HepG2 (cell line): ENCODE results near the gene ACVR1C. TPM values are rescaled to one million over a fixed set of nuclear protein-coding genes. Genes with fewer than 3 reads are reported as not detected.

ENCODE experiments used
- ATAC-seq: fragments of 200-7000 bp; cut with Tn5 transposase; 3 replicates; pipeline ENCODE4 v1.9.1; 2020; ENCODE audit warnings: mild to moderate bottlenecking, moderate library complexity
- BruUV-seq: library from RNA; stranded (reverse); fragments of 400-500 nt; replicated peaks from 2 replicates; lab custom pipeline; 2021; lab: Mats Ljungman, UMichigan
- CTCF ChIA-PET: fragments of 300-600 bp; formaldehyde crosslinking; extraction: SDS; loops from one replicate; lab custom pipeline; 2021; ENCODE audit warnings: low total read pairs, inconsistent platforms, low intra/inter-chr PET ratio; lab: Yijun Ruan, JAX
- POLR2A ChIA-PET: fragments of 350-600 bp; sonication (Branson Sonifier 250); formaldehyde crosslinking; loops from one replicate; lab custom pipeline; 2020; ENCODE audit warnings: antibody characterized with exemption, inconsistent platforms; lab: Yijun Ruan, JAX
- DNase-seq: peaks from one replicate; pipeline ENCODE4 v3.0.0-alpha.2; 2015; ENCODE audit warnings: low spot score
- FAIRE-seq: peaks from 3 replicates; lab custom pipeline; 2011; peaks lifted over from hg19 to GRCh38; lab: Jason Lieb, UNC
- H2AFZ ChIP-seq: one replicate; pipeline ENCODE4 v1.6.1; 2011; ENCODE audit warnings: low read length, inconsistent platforms
- H3K27ac ChIP-seq: fragments of 300-600 bp; 3 replicates; pipeline ENCODE4 v1.8.0; 2011; ENCODE audit warnings: mixed run types, mild to moderate bottlenecking, mixed read lengths, low read length, inconsistent platforms; ENCODE audit not compliant: insufficient read depth; ENCODE audit errors: extremely low read length
- H3K27me3 ChIP-seq, 2 experiments: fragments of 200-600 bp in 1 of 2; 2 replicates in 1 of 2; 3 replicates in 1 of 2; pipeline versions ENCODE4 v1.6.0 to v1.8.0; 2011; ENCODE audit warnings: low read length in 2 of 2, mild to moderate bottlenecking in 2 of 2, moderate library complexity in 2 of 2, inconsistent platforms in 1 of 2; ENCODE audit not compliant: insufficient read depth in 2 of 2, control insufficient read depth in 1 of 2
- H3K36me3 ChIP-seq, 2 experiments: fragments of 200-600 bp in 1 of 2; replicated peaks in 1 of 2; 2 replicates in 1 of 2; 3 replicates in 1 of 2; pipeline versions ENCODE4 v1.5.1 to v1.8.0; 2011; ENCODE audit warnings: low read length in 2 of 2, inconsistent platforms in 1 of 2; ENCODE audit not compliant: insufficient read depth in 2 of 2, control insufficient read depth in 1 of 2
- H3K4me1 ChIP-seq: 2 replicates; pipeline ENCODE4 v1.5.1; 2012; ENCODE audit warnings: low read length, inconsistent platforms; ENCODE audit not compliant: insufficient read depth
- H3K4me2 ChIP-seq: 2 replicates; pipeline ENCODE4 v1.6.0; 2011; ENCODE audit warnings: low read depth, low read length, inconsistent platforms
- H3K4me3 ChIP-seq, 3 experiments: fragments of 200-600 bp in 1 of 3; sonication (generic), shearing (Covaris generic) in 1 of 3; replicated peaks in 1 of 3; 2 replicates each; pipeline ENCODE4 v1.5.1; 2011 to 2016; ENCODE audit warnings: low read length in 3 of 3, inconsistent platforms in 2 of 3, low read depth in 2 of 3, mild to moderate bottlenecking in 2 of 3, control low read depth in 1 of 3, mixed read lengths in 1 of 3; ENCODE audit not compliant: insufficient read depth in 1 of 3
- H3K79me2 ChIP-seq: one replicate; pipeline ENCODE4 v1.6.1; 2011; ENCODE audit warnings: low read length, inconsistent platforms; ENCODE audit not compliant: insufficient read depth
- H3K9ac ChIP-seq: 2 replicates; pipeline ENCODE4 v1.6.0; 2011; ENCODE audit warnings: mild to moderate bottlenecking, low read depth, low read length, inconsistent platforms; ENCODE audit not compliant: insufficient read depth
- H3K9me3 ChIP-seq: 2 replicates; pipeline ENCODE4 v1.5.1; 2012; ENCODE audit warnings: mild to moderate bottlenecking, low read length
- H4K20me1 ChIP-seq: 2 replicates; pipeline ENCODE4 v1.6.0; 2011; ENCODE audit warnings: inconsistent platforms, mild to moderate bottlenecking, low read length, moderate library complexity; ENCODE audit not compliant: insufficient read depth
- FOXA3 ChIP-seq: IDR thresholded peaks from 2 replicates; pipeline ENCODE4 v1.6.1; 2016; ENCODE audit warnings: missing genetic modification reagents, missing compliant biosample characterization
- RBFOX2 ChIP-seq: fragments of 200-400 bp; formaldehyde crosslinking; IDR thresholded peaks from 2 replicates; pipeline ENCODE4 v1.6.1; 2017; ENCODE audit warnings: low read depth, mild to moderate bottlenecking, low read length
- TP53 ChIP-seq: sonication (generic); formaldehyde crosslinking; conservative IDR thresholded peaks from 2 replicates; pipeline ENCODE4 v1.4.0; 2020; ENCODE audit warnings: missing genetic modification reagents
- ZNF850 ChIP-seq: sonication (generic); formaldehyde crosslinking; conservative IDR thresholded peaks from 2 replicates; pipeline ENCODE4 v1.9.0; 2021; ENCODE audit warnings: mild to moderate bottlenecking, missing genetic modification reagents
- in situ Hi-C: cut with HindIII; loops from 2 replicates; pipeline ENCODE4 v1.10.0; 2017; ENCODE audit warnings: low pct_unique_long_range_greater_than_20kb; ENCODE audit not compliant: extremely low pct_ligation_motif_present
- intact Hi-C: fragments of 100-400 bp; cut with micrococcal nuclease; formaldehyde crosslinking; loops from one replicate; pipeline ENCODE4 v1.10.0; 2022; ENCODE audit not compliant: unreplicated experiment
- polyA plus RNA-seq, 8 experiments: library from polyadenylated mRNA; depleted of rRNA in 3 of 8; stranded (reverse) in 7 of 8; unstranded in 1 of 8; fragments of >200 nt; fragmentation: Illumina TruSeq in 4 of 8; extraction: Trizol in 4 of 8; gene quantifications; 2 replicates each; pipeline versions ENCODE4 v1.2.1 to v1.2.3, GENCODE V29; 2011 to 2016; ENCODE audit warnings: low read depth in 4 of 8, missing spikeins in 1 of 8, mixed read lengths in 1 of 8; ENCODE audit not compliant: insufficient read depth in 1 of 8
- total RNA-seq, 5 experiments: library from RNA; depleted of rRNA; stranded (reverse); fragments of >200 nt; fragmentation: Illumina TruSeq; extraction: Trizol; gene quantifications; 2 replicates each; pipeline ENCODE4 v1.2.3, GENCODE V29; 2016; ENCODE audit warnings: low read depth in 1 of 5

ACVR1C gene
- total and polyA plus RNA-seq, 2 of the 13 experiments (the other 11 are each of a cell fraction or from before 2014, with no cell fraction given): 0.05 to 1.0 TPM

DNA sequence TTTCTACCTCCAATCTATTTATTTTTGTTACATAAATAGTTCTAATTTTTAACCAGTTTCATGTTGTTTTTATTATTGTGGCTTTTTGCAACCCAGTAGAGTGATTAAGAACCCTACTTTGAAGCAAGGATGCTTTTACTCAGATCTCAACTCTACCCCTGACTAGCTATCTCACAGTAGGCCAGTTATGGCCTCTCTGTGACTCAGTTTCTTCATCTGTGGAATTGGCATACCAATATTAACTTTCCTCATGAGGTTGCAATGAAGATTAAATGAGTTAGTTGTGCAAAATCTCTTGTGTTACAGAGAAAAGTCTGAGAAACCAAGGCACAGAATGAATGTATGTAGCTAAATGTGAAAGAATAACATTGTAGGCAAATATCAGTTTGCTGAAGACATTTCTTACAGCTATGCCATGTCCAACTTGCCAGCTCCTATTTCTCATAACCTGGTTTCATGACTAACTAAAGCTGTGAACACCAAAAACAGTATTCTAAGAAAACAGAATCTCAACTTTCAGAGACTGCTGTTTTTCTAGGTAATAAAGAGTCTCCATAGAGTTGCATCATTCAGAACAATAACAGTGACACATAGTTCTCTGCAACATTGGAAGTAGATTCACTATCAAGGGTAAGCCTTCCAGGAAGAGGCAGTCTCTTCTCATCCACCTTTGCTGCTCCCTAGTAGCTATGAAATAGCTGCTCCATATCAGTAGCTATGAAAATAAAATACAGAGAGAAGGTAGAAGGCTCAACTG lies 151.5 kb downstream of the ACVR1C start:
- Histone ChIP-seq H4K20me1 (no peaks in the 10 kb centered on the region), H3K27ac (no peak overlapping the region), H3K79me2 (no peaks in the 10 kb centered on the region)
- POLR2A ChIA-PET: no interaction called here
- TF ChIP-seq FOXA3 (CRISPR knock-in tag) (no peak), ZNF850 (CRISPR knock-in tag) (no peak), RBFOX2 (no peak), TP53 (no peak)
- TF ChIP-seq, all 625 proteins: peak for 0
- in situ Hi-C loops (loop anchor here (25.0 kb wide), 1 partner anchor 285 kb away; no protein-coding TSS in a partner anchor), intact Hi-C loops (no loop called here)
- DNase-seq (no peak), ATAC-seq (no peak), FAIRE-seq (no peak)
- Histone ChIP-seq H3K36me3 (no peaks in the 10 kb centered on the region), H3K4me2 (no peak overlapping the region), H3K9me3 (no peaks in the 10 kb centered on the region), H3K27me3 (no peaks in the 10 kb centered on the region), H3K4me3 (no peak overlapping the region), H3K9ac (no peak overlapping the region), H3K4me1 (no peaks in the 10 kb centered on the region), H2AFZ (no peak overlapping the region)
- no TSS peak for BruUV-seq
- CTCF ChIA-PET: no interaction called here

Other genes with a start within 250 kb of the ACVR1C start
- not detected in 2 replicates for gene CYTIP, start 184.8 kb downstream of the ACVR1C start, total RNA-seq (2016; rRNA removed; fragmentation: Illumina TruSeq; extraction: Trizol)
- not detected in 2 replicates for gene CYTIP, start 184.8 kb downstream of the ACVR1C start, polyA plus RNA-seq (2011; rRNA removed)
- gene ACVR1, start 247.5 kb upstream of the ACVR1C start, total RNA-seq (2016; rRNA removed; fragmentation: Illumina TruSeq; extraction: Trizol): 2.3 and 2.8 TPM in 2 replicates
- 5.4 and 6.9 TPM in 2 replicates for gene ACVR1, start 247.5 kb upstream of the ACVR1C start, polyA plus RNA-seq (2011; rRNA removed)